HG03378 (cell line): ENCODE measurements around the gene C4orf46.
A peak's percentile ranks its signal among the peaks of the same experiment; 100 is the strongest.
"Not testable (repeated sequence)": the region's sequence is repeated elsewhere in the genome, so short reads cannot be mapped to it uniquely, and the experiment has no call there.

Source experiments
- ATAC-seq: cut with Tn5 transposase; IDR thresholded peaks from one replicate; pipeline ENCODE4 v1.9.1; 2021; ENCODE audit warnings: mild to moderate bottlenecking, moderate library complexity; ENCODE audit not compliant: unreplicated experiment

C4orf46 gene

DNA sequence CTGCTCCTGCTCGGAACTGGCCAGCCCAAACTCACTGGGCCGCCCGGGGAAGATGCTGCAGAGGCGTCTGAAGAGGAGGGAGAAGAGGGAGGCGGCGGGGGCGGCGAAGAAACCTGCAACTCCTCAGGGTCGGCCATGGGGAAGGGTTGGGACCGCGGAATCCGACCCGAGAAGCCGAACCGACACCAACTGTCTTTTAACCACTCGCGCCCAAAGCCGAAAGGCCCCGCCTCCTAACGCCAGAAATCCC is at the start of gene C4orf46:
Gene C4orf46 (minus strand): TSS at position 223 of the 250 bp plus-strand sequence. CDS start 86 bp downstream, at position 137.
- ATAC-seq, result no peak

DNA sequence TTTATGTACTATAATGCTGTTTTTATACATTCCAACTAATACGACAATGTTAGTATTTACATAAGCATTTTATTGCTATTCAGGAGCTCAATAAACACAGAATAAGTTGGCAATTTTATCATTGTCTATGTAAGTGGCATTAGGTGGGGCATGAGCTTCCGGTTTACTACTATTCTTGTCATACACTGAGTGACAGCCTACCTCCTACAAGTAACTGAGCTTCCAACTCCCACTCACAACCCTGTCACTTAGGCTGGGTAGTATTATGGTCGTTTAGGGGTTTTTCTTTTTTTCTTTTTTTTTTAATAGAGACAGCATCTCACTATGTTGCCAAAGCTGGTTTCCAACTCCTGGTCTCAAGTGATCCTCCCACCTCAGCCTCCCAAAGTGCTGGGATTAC is 44.1 kb upstream of the C4orf46 start:
- ATAC-seq, result no peak

DNA sequence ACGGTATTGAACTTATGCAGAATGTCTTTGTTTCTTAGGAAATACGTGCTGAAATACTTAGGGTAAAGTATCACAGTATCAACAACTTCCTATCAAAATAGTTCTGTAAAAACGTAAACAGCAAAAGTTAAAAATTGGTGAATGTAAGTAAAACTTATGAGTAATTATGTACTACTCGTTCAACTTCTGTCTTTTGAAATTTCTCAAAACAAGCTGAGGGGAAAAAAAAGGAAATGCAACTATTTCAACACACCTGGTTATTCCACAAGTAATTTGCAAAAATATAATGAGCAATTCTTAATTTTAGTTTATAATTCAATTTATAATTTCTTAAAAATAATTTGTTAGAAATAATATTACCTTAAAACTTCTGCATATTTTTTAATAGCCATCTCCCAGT is 43.2 kb upstream of the C4orf46 start:
- ATAC-seq, result no peak

DNA sequence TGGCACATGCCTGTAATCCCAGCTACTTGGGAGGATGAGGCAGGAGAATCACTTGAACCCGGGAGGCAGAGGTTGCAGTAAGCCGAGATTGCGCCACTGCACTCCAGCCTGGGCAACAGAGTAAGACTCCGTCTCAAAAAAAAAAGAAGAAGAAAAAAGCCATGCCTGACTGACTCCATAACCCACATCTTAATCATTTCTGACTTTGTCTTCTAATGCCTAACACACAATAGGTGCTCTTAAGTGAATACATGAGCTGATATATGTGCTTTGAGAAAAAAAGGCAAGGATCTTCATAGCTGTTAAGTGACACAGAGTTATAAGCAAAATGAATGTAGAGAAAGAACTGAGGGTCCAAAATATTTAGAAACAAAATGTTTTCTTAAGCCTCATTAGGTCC is 40.9 kb upstream of the C4orf46 start:
- not testable (repeated sequence) for ATAC-seq

- no peak for ATAC-seq
Observed at GRCh38 chr4:158710814-158711213, 39.1 kb upstream of the C4orf46 start.

GRCh38 chr4:158704274-158704673 is 32.6 kb upstream of the C4orf46 start:
- no peak for ATAC-seq

GRCh38 chr4:158688813-158689212 is 17.1 kb upstream of the C4orf46 start:
- ATAC-seq, result no peak

DNA sequence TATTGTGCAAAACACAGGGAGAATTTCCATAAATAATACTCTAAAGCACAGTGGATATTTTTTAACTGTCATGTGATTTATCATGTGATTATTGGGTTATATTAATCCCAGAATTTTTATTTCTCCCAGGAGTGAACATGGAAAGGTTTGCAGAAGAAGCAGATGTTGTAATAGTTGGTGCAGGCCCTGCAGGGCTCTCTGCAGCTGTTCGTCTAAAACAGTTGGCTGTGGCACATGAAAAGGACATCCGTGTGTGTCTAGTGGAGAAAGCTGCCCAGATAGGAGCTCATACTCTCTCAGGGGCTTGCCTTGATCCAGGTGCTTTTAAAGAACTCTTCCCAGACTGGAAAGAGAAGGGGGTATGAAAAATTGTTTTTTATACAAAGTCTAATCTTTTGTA is 10.4 kb upstream of the C4orf46 start:
- no peak for ATAC-seq

- no peak for ATAC-seq
Observed at GRCh38 chr4:158681629-158682028, 9.9 kb upstream of the C4orf46 start.

GRCh38 chr4:158678767-158679166 is 7.1 kb upstream of the C4orf46 start:
- ATAC-seq, result no peak

- no peak for ATAC-seq
Observed at GRCh38 chr4:158676076-158676475, 4.4 kb upstream of the C4orf46 start.

DNA sequence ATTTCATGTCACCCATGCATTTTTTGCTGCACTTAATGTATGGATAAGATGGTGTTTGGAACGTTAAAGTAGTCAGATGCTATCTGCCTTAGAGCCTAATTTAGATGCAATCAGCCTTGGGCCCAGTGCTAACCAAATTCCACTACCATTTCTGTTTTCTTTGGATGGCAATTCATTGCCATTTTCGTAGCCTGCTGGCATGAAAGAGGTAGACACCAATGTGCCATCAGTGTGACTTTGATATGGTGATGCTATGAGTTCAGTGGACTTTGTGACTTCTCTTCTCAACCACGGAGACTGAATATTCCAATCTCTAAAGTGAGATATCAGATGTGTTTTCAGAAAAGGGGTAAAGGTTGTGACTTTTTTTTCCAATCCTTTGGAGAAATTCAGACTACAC is 1.9 kb upstream of the C4orf46 start:
- ATAC-seq, result no peak

- peak; percentile 92 for ATAC-seq
Observed at GRCh38 chr4:158671915-158672806, 474 bp upstream of the C4orf46 start, which contains the start of gene ETFDH. TSS of gene ETFDH (plus strand) at chr4:158672296. CDS start at chr4:158672457, 161 bp downstream.

DNA sequence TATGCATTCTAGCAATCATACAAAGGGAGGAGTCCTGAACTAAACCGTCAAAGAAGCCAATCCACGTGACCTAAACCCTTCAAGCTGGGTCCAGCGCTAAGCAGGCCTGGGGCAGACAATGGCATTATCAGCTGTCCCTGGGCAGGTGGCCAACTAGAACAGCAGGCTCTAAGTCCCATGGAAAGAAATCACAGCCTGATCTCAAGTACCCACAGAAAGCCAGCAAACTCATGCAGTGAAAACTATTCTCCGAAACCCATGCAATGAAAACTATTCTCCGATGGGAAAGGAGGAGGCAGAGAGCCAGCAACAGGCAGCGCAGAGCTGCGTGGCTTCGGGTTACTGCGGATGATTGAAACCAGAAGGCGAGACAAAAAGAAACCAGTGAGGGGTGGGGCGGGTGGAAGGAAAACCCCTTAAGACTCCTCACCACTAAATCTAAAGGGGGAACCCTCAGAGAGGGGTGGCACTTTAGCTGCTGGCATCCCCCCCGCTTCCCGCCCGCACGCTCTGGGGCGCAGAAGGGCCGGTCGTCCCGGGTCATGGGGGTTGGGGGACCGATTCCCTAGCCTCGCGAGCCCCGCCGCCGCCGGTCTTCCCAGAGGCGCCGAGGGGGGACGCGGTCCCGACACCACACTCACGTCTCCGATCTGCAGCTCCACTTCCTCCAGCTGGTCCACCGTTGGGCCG is 567 bp downstream of the C4orf46 start:
- peak; percentile 21 for ATAC-seq

- no peak for ATAC-seq
Observed at GRCh38 chr4:158669310-158669709, 2.4 kb downstream of the C4orf46 start.

DNA sequence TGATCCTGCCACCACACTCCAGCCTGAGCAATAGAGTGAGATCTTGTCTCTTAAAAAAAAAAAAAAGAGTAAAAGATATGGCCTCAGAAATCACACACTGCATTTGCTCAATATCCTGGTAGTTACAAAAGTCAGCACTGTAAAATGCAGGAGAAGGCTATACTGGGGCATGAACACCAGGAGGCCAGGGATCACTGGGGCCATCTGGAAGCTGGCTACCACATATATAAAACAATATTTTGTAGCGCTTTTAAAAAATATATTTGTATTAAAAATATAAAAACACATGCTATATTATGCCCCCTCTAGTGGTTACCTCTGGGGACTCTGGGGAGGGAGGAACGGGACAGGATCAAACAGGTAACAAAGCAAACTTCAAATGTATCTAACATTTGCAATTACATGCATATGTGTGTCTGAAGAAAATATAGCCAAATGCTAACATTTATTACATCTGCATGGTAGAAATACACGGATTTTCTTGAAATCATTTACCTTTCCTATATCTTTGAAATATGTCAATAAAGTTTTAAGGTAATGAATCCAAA is 4.0 kb downstream of the C4orf46 start:
- no peak for ATAC-seq

GRCh38 chr4:158666892-158667291 is 4.8 kb downstream of the C4orf46 start:
- ATAC-seq, result no peak

DNA sequence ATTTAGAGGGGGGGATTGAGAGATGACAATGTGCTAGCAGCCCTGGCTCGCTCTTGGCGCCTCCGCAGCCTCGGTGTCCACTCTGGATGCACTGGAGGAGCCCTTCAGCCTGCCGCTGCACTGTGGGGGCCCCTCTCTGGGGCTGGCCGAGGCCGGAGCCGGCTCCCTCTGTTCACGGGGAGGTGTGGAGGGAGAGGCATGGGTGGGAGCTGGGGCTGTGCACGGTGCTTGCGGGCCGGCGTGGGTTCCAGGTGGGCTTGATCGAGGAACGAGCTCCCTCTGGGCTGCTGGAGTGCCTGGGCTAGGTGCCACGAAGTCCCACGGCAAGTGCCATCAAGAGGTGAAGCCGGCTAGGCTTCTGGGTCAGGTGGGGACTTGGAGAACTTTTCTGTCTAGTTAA is 6.9 kb downstream of the C4orf46 start:
- no peak for ATAC-seq

DNA sequence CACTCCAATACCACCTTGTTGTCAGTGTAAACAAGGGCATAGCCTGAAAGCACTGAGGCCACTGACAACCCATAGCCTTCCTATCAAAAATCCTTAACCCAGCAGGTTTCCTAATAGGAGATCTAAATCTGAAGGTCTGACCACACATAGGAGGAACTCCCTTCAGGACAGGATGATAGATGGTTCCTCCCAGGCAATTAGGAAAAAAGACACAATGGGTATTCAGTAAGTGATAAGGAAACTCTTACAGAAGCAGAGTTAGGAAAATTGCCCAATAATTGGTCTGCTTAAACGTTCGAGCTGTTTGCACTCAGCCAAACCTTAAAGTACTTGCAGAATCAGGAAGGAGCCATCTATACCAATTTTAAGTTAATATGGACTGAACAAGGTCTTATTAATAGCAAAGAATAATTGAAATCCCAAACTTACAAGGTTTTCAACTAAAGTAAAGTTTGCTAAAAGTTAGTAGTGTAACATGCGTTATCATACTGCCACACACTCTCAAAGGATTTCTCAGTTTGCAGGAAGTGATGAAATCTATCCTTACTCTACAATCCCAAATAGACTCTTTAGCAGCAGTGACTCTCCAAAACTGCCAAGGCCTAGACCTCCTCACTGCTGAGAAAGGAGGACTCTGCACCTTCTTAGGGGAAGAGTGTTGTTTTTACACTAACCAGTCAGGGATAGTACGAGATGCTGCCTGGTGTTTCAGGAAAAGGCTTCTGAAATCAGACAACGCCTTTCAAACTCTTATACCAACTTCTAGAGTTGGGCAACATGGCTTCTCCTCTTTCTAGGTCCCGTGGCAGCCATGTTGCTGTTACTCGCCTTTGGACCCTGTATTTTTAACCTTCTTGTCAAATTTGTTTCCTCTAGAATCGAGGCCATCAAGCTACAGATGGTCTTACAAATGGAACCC is 7.7 kb downstream of the C4orf46 start:
- not testable (repeated sequence) for ATAC-seq

GRCh38 chr4:158663255-158663654 is 8.4 kb downstream of the C4orf46 start:
- ATAC-seq, result not testable (repeated sequence)

- no peak for ATAC-seq
Observed at GRCh38 chr4:158657291-158657690, 14.4 kb downstream of the C4orf46 start.
